ENCODE data around the gene PON1.

PON1 gene

GRCh38 chr7:95253986-95254385 lies 70.3 kb downstream of the PON1 start:
- no peak for TF ChIP-seq CTCF (IDR thresholded peaks at IDR 0.05; ENCODE audit: low read depth, low read length)
- Histone ChIP-seq H3K79me2 (ENCODE audit: low read length) (no peaks in the 10 kb centered on the region), H3K27me3 (ENCODE audit: low read depth, low read length) (no peaks in the 10 kb centered on the region), H3K9me3 (ENCODE audit: insufficient read depth, low read length) (no peaks in the 10 kb centered on the region), H3K4me2 (ENCODE audit: low read length) (no peak overlapping the region), H3K27ac (ENCODE audit: low read length) (no peak overlapping the region), H4K20me1 (ENCODE audit: insufficient read depth, low read length) (no peaks in the 10 kb centered on the region), H3K4me1 (ENCODE audit: low read length) (no peaks in the 10 kb centered on the region), H2AFZ (ENCODE audit: low read depth, low read length) (no peak overlapping the region; the same call in 1 of the 2 replicates), H3K4me3 (ENCODE audit: low read length) (no peak overlapping the region), H3K36me3 (replicated peaks; ENCODE audit: low read depth, low read length) (no peaks in the 10 kb centered on the region), H3K9ac (ENCODE audit: low read length) (no peak overlapping the region)

GRCh38 chr7:95251966-95252365 lies 72.4 kb downstream of the PON1 start:
- no peak overlapping the region for H3K9ac ChIP-seq (ENCODE audit: low read length)
- no peak overlapping the region for H2AFZ ChIP-seq (ENCODE audit: low read depth, low read length)
- peaks cover 3% of the 10 kb centered on the region; the same call in 1 of the 2 replicates for H3K4me1 ChIP-seq (ENCODE audit: low read length)
- H3K4me3 ChIP-seq (ENCODE audit: low read length), result no peak overlapping the region
- no peaks in the 10 kb centered on the region for H3K79me2 ChIP-seq (ENCODE audit: low read length)
- H3K27ac ChIP-seq (ENCODE audit: low read length), result no peak overlapping the region
- H3K27me3 ChIP-seq (ENCODE audit: low read depth, low read length), result no peaks in the 10 kb centered on the region
- no peaks in the 10 kb centered on the region for H3K9me3 ChIP-seq (ENCODE audit: insufficient read depth, low read length)
- no peak overlapping the region for H3K4me2 ChIP-seq (ENCODE audit: low read length)
- no peak for TF ChIP-seq EZH2phosphoT487 (IDR thresholded peaks at IDR 0.05; ENCODE audit: low read depth)
- TF ChIP-seq CTCF (IDR thresholded peaks at IDR 0.05; ENCODE audit: low read depth, low read length), result no peak
- no peaks in the 10 kb centered on the region for H3K36me3 ChIP-seq (replicated peaks; ENCODE audit: low read depth, low read length)
- H4K20me1 ChIP-seq (ENCODE audit: insufficient read depth, low read length), result no peaks in the 10 kb centered on the region

GRCh38 chr7:95250571-95250970 lies 73.8 kb downstream of the PON1 start:
- Histone ChIP-seq H3K27ac (ENCODE audit: low read length) (no peak overlapping the region), H3K27me3 (ENCODE audit: low read depth, low read length) (no peaks in the 10 kb centered on the region), H3K36me3 (replicated peaks; ENCODE audit: low read depth, low read length) (no peaks in the 10 kb centered on the region), H3K79me2 (ENCODE audit: low read length) (no peaks in the 10 kb centered on the region), H2AFZ (ENCODE audit: low read depth, low read length) (no peak overlapping the region), H3K9ac (ENCODE audit: low read length) (no peak overlapping the region), H4K20me1 (ENCODE audit: insufficient read depth, low read length) (no peaks in the 10 kb centered on the region), H3K4me1 (ENCODE audit: low read length) (peaks cover 3% of the 10 kb centered on the region; the same call in 1 of the 2 replicates), H3K9me3 (ENCODE audit: insufficient read depth, low read length) (no peaks in the 10 kb centered on the region), H3K4me2 (ENCODE audit: low read length) (no peak overlapping the region), H3K4me3 (ENCODE audit: low read length) (no peak overlapping the region)
- no peak for TF ChIP-seq EZH2phosphoT487 (IDR thresholded peaks at IDR 0.05; ENCODE audit: low read depth)
- no peak for TF ChIP-seq CTCF (IDR thresholded peaks at IDR 0.05; ENCODE audit: low read depth, low read length)
